Measurements from ENCODE around the gene DNAJA2.

Gene DNAJA2

GRCh38 chr16:46926470-46927225, 46.8 kb downstream of the DNAJA2 start:
- DNase-seq (ENCODE audit: low read depth) = no peak

GRCh38 chr16:46924402-46924801, 49.1 kb downstream of the DNAJA2 start:
- no peak for DNase-seq (ENCODE audit: low read depth)

DNA sequence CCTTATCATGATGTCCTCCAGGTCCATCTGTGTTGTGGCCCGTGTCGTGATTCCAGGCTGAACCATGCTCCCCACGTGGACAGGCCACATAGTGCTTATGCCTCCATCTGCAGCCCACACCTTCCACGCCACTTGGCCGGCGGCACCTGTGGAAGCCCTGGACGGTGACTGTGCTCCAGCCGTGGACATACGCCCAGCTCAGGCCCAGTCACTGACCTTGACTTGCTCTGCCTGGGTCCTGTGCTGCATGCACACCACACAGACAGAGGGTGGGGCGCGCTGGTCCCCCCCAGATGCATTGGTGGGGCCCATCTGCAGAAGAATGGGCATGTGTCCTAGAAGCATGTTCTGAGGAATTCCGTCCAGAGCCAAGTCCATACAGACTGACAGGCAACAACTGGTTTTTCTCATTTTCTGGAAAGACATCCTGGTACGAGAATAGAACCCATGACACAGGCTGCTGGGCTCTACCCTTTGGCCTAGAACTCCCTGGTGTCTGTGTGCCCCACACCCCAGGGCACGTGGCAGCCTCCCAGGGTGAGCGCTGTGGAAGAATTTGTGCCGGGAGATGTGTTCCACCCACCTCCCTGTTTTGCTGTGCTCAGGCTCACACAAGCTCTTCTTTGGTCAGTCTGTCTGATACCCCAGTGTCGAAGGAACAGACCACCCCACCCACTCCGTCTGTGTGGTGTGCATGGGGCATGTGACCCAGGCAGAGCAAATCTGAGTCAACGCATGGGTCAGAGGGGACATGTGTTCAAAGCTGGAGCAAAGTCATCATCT, 49.8 kb downstream of the DNAJA2 start:
- DNase-seq (ENCODE audit: low read depth) = no peak

GRCh38 chr16:46922239-46922638, 51.2 kb downstream of the DNAJA2 start:
- no peak for DNase-seq (ENCODE audit: low read depth)

DNA sequence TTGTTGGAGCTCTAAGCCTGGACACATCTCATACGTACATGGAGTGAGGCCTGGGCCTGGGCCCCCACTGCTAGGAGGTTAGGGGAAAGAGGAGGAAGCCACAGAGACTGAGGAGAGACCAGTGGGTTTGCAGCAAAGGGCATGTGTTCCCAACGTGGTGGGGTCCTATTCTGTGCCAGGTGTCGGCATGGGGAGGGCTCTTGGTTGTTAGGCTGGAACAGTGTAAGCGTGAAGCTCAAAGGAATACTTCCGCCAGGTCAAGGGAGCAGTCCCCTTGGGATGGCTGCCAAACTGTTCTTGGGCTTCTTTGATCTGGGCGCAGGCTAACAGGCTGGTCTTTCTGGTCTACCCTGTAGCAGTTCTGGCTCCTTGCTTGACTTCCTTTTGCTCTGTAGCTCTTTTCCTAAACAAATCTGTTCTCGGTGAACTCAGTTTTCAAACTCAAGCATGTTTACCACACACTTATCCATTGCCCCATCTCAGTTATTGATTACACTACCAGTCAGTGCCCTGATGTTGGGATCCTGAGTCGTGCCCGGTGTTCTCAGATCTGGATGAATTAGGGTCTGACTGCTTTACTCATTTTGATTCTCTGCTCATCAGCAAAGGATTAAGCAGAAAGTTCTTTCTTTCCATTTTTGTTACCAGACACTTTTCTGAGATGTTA, 52.9 kb downstream of the DNAJA2 start:
- no peak for DNase-seq (ENCODE audit: low read depth)

GRCh38 chr16:46918905-46919792, 54.3 kb downstream of the DNAJA2 start:
- DNase-seq (ENCODE audit: low read depth) = no peak

- DNase-seq (ENCODE audit: low read depth) = no peak
Measured at GRCh38 chr16:46918400-46918799, 55.1 kb downstream of the DNAJA2 start.

GRCh38 chr16:46916980-46917379, 56.5 kb downstream of the DNAJA2 start:
- DNase-seq (ENCODE audit: low read depth) = no peak

- no peak for DNase-seq (ENCODE audit: low read depth)
Measured at GRCh38 chr16:46915483-46916025, 57.9 kb downstream of the DNAJA2 start.

- DNase-seq (ENCODE audit: low read depth) = no peak
Measured at GRCh38 chr16:46914556-46915201, 58.8 kb downstream of the DNAJA2 start.

- DNase-seq (ENCODE audit: low read depth) = no peak
Measured at GRCh38 chr16:46911650-46912049, 61.8 kb downstream of the DNAJA2 start.

DNA sequence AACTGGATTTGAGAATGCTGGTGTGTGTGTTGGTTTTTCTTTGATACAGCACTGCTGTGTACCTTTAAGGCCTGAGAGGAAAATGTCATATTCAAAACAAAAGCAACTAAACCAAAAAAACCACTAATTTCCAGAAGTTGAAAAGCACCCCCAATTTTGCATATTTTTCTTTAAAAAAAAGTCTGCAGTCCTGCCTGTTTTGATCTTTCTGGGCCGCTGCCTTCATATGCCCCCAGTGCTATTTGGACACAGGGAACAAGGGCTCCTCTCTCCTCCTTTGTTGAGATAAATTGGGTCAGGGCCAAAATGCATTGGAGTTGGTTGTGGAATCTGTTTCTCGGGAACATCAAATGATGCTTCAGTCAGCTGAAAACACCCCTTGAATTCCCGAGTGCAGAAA, 62.4 kb downstream of the DNAJA2 start:
- DNase-seq (ENCODE audit: low read depth) = no peak

- DNase-seq (ENCODE audit: low read depth) = peak; percentile 36
Measured at GRCh38 chr16:46908540-46909372, 64.7 kb downstream of the DNAJA2 start.

DNA sequence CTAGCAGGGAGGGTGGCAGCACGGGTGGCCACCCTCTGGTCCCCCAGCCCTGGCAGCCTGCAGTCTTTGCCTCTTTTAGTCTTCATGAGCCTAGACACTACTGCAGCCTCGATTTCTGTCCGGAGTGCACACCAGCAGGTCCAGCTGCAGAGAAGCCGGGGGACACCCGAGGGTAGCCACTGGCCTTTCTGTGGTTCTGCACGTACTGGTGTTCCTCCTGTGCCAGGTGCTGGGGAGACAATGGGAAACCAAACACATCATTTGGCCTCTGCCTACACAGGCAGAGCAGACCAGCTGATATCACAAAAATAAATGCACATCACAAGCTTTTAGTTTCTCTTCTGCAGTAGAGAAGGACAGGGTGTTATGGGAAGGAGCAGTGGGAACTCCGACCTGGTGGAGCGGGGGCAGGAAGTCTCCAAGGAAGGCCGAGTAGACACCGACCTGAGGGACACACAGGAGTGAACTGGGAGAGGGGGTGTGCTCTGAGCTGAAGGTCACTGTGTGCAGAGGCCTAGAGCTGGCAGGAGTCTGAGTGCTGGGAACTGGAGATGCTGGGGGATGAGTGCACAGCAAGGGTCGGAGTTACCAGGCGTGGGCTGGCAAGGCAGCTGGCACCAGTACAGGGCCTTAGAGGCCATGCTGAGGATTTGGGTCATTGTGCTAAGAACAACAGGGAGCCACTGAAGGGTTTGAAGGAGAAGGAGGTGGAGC, 66.3 kb downstream of the DNAJA2 start:
- no peak for DNase-seq (ENCODE audit: low read depth)

- no peak for DNase-seq (ENCODE audit: low read depth)
Measured at GRCh38 chr16:46906360-46907060, 67.0 kb downstream of the DNAJA2 start.
